Left lobe of liver (tissue), 2 donors: Measurements from ENCODE around the gene DLX3. TPM values are rescaled to one million over a fixed set of nuclear protein-coding genes. Genes with fewer than 3 reads are reported as not detected.

Experiments
- ATAC-seq: fragments of 200-7000 bp; cut with Tn5 transposase; one replicate; pipeline ENCODE4 v1.9.1; 2020; ENCODE audit warnings: mild to moderate bottlenecking, moderate library complexity
- DNase-seq: peaks from one replicate; pipeline ENCODE4 v3.0.0-alpha.2; 2020; ENCODE audit warnings: low spot score
- total RNA-seq: library from RNA; stranded (reverse); gene quantifications from one replicate; pipeline ENCODE4 v1.2.1, GENCODE V29; 2021
- donor health status: DM: no; HTN: no; CAD: no; lungs with moderate emphysema.
- donor health status: DM: no; HTN: yes; CAD: no.

DLX3 gene
- total RNA-seq, 1 donor from 2014 or later: not detected

GRCh38 chr17:50026046-50026675 is 31.1 kb upstream of the DLX3 start:
- DNase-seq (no peak), ATAC-seq (no peak)

- DNase-seq: no peak
- no peak for ATAC-seq
Measured at GRCh38 chr17:50024808-50025207, 29.8 kb upstream of the DLX3 start.

GRCh38 chr17:50023520-50023919 is 28.5 kb upstream of the DLX3 start:
- DNase-seq: no peak
- no peak for ATAC-seq

- no peak for DNase-seq
- no peak for ATAC-seq
Measured at GRCh38 chr17:50022463-50023130, 27.6 kb upstream of the DLX3 start.

- ATAC-seq (no peak), DNase-seq (no peak)
Measured at GRCh38 chr17:50021681-50022370, 26.8 kb upstream of the DLX3 start.

- no peak for ATAC-seq
Measured at GRCh38 chr17:50020841-50021599, 26.0 kb upstream of the DLX3 start.

GRCh38 chr17:50018909-50019308 is 23.9 kb upstream of the DLX3 start:
- ATAC-seq (no peak), DNase-seq (no peak)

More at GRCh38 chr17:50020841-50021599, 26.0 kb upstream of the DLX3 start:
- DNase-seq: no peak

GRCh38 chr17:50015146-50015545 is 20.1 kb upstream of the DLX3 start:
- no peak for ATAC-seq
- no peak for DNase-seq

GRCh38 chr17:50014471-50015088 is 19.6 kb upstream of the DLX3 start:
- DNase-seq (no peak), ATAC-seq (no peak)

GRCh38 chr17:50013079-50013478 is 18.1 kb upstream of the DLX3 start:
- no peak for DNase-seq
- no peak for ATAC-seq

- no peak for ATAC-seq
Measured at GRCh38 chr17:50009282-50009681, 14.3 kb upstream of the DLX3 start.

GRCh38 chr17:50003911-50004310 is 8.9 kb upstream of the DLX3 start:
- no peak for ATAC-seq
- DNase-seq: peak; percentile 12

More at GRCh38 chr17:50009282-50009681, 14.3 kb upstream of the DLX3 start:
- DNase-seq: no peak

GRCh38 chr17:49998836-49999511 is 4.0 kb upstream of the DLX3 start:
- ATAC-seq: no peak
- peak; percentile 29 for DNase-seq

- DNase-seq (peak; percentile 78), ATAC-seq (peak; percentile 79)
Measured at GRCh38 chr17:49997773-49998703, 3.0 kb upstream of the DLX3 start.

GRCh38 chr17:49997301-49997650 is 2.3 kb upstream of the DLX3 start:
- DNase-seq: no peak
- ATAC-seq: no peak

GRCh38 chr17:49996495-49997300 is 1.7 kb upstream of the DLX3 start:
- DNase-seq (peak; percentile 61), ATAC-seq (peak; percentile 76)

- no peak for ATAC-seq
- DNase-seq: no peak
Measured at GRCh38 chr17:49996121-49996494, 1.1 kb upstream of the DLX3 start.
